DMS153 treated with DMSO at 0.1 percent for 48 hours (cell line): Measurements from ENCODE around the gene CA5B.
"Not testable (repeated sequence)": the region's sequence is repeated elsewhere in the genome, so short reads cannot be mapped to it uniquely, and the experiment has no call there.

Experiments used
- DNase-seq: peaks from one replicate; lab custom pipeline; 2025; ENCODE audit not compliant: unreplicated experiment; lab: John Stamatoyannopoulos, UW

The CA5B gene

DNA sequence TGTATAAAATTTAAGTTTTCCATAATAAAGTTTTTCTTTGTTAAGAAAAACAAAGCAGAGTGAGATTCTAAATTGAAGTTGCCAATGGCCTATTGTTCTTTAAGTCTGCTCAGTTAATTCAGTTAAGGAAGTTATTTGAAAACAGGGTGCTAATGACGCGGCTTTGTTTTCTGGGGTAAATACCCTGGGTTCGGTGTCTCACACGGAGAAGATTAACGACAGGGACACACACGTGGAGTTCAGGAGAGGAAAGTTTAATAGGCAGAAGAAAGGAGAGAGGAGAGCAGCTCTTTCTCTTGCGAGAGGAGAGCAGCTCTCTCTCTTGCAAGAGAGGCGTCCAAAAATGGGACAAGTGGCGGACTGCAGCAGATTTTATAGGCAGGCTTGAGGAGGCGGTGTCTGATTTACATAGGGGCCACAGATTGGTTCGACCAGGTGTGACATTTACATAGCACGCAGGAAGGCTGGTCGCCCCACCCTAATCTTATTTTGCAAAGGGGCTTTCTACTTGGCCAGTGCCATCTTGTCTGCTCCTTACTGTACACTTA, 9.6 kb downstream of the CA5B start:
- no peak for DNase-seq

GRCh38 chrX:15748841-15749240, 10.8 kb downstream of the CA5B start:
- no peak for DNase-seq

- no peak for DNase-seq
These were observed 11.9 kb downstream of the CA5B start for GRCh38 chrX:15749642-15750610.

- no peak for DNase-seq
These were observed 12.6 kb downstream of the CA5B start for GRCh38 chrX:15750611-15751154.

DNA sequence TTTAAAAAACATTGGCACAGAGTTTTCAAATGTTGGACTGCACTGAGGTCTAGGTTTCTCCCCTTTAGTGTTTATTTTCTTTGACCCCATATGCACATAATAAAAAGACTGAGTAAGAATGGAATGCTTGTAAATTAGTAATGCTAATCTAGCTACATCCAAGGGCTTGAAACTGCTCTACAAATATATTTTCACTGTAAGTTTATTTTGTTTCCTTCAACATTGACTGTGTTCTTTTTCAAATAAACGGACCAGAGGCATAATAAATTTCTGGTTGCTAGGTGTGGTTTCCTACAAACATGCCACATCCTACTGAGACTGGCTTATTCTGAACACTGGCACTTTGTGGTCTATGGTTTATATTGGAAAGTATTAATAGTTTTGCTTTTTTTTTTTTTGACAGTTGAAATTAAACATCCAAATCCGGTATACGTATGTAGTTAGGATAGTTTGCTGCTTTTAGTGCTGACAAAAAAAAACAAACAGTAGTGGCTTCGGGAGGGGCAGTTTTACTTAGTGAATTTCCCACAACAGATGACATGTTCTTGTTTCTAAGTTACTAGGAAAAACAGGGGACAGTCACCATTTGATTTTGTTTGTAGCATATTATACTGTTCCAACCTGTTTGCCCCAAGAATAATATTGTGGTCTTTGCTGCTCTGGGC, 13.2 kb downstream of the CA5B start:
- DNase-seq = no peak

GRCh38 chrX:15755091-15755490, 17.0 kb downstream of the CA5B start:
- DNase-seq = no peak

- no peak for DNase-seq
These were observed 20.1 kb downstream of the CA5B start for GRCh38 chrX:15758140-15758539.

DNA sequence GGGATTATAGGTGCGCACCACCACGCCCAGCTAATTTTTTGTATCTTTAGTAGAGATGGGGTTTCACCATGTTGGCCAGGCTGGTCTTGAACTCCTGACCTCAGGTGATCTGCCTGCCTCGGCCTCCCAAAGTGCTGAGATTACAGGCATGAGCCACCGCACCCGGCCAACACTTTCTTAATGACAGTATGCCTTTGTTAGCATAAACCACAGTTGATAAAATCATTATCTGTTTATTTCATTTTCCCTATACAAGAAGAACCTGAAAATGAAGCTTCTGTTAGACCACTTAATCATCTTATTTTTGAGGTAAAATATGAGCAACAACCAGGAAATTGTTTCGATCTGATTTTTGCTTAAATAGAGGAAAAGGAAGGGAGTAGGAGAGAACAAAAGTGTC, 21.8 kb downstream of the CA5B start:
- DNase-seq = not testable (repeated sequence)

DNA sequence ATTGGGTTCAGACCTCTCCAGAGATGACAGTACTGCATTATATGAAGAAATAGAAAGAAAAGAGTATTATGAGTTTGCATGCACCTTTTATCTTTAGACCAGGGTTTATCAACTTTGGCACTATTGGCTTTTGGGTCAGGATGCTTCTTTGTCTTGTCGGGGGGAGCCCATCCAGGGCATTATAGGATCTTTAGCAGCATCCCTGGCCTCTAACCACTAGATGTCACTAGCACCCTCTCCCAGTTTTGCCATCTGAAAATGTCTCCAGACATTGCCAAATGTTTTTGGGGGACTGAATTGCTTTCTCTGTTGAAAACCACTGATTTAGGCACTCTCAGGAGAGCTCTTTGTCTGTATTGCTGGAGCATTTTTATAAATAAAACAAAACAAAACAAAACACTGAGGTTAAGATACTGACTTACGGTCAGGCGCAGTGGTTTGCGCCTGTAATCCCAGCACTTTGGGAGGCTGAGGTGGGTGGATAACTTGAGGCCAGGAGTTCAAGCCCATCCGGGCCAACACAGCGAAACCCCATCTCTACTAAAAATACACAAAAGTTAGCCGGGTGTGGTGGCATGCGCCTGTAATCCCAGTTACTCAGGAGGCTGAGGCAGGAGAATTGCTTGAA, 23.6 kb downstream of the CA5B start:
- no peak for DNase-seq

DNA sequence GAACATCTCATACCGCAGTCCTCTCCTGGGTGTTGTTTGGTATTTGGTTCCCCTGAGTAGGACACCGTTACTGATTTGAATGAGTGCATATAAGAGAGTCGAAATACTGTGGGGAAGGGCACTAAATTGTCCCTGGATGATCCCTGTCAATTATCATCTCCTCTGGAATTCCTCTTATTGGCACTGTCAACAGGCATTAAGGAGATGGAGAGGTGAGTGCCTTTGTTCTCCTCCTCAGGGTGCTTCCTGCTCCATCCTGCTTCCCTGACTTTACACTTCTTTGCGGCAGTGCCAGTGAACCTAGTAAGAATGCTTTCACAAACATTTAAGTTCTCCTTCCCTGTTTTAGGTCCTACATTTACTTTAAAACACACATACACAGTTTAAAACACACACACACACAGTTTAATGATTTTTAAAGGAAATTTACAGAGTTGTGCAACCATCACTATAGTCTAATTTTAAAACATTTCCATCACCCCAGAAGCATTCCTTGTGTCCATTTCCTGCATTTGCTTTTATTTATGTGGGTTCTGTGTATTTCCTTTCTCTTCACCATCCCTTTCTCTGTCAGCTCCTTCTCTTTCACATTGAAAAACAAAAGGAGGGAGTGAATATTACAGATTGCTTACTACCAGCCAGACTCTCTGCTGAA, 31.4 kb downstream of the CA5B start:
- DNase-seq = no peak

GRCh38 chrX:15781961-15782699, 44.1 kb downstream of the CA5B start:
- no peak for DNase-seq

DNA sequence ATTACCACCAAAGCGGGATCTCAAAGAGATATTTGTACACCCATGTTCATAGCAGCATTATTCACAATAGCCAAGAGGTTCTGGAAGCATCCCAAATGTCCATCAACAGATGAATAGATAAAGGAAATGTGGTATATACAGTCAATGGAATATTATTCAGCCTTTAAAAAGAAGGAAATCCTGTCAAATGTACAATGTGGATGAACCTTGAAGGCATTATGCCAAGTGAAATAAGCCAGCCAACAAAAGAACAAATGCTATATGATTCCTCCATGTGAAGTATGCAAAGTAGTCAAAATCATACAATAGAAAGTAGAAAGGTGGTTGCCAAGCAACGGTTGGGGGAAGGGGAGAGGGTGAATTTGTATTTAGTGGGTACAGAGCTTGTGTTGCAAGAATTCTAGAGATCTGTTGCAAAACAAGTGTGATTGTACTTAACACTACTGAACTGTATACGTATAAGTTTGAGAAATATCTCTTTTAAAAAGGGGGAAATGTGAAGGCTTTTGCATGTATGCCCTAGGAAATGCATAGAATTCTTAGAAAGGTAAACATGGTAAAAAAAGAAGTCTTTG, 47.2 kb downstream of the CA5B start:
- DNase-seq = no peak

GRCh38 chrX:15786915-15787314, 48.8 kb downstream of the CA5B start:
- DNase-seq = peak; percentile 25

GRCh38 chrX:15789979-15790768, 52.1 kb downstream of the CA5B start, which contains the start of gene ZRSR2:
ZRSR2 (plus strand) TSS chrX:15790484; CDS start chrX:15790496, 12 bp downstream.
- DNase-seq = peak; percentile 31

GRCh38 chrX:15790769-15791290, 52.8 kb downstream of the CA5B start:
- DNase-seq = no peak

- DNase-seq = no peak
These were observed 59.6 kb downstream of the CA5B start for GRCh38 chrX:15797707-15798106.

DNA sequence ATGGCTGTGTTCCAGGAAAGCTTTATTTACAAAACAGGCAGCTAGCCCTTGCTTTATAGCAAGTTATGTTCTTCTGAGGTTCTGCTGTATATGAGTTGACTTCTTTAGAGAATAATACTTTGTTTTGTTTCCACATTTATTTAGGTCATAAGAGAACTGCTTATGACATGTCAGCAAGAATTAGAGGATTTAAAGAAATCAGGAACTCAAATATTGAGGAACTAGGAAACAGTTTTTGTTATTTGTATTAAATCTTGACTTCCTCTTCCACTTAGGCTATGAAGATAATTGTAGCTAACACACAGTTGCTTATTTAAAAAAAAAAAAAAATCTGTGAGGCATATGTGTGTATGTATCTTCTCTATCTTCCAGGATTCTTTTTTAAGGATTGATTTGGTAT, 66.5 kb downstream of the CA5B start:
- no peak for DNase-seq

GRCh38 chrX:15808254-15808653, 70.2 kb downstream of the CA5B start:
- DNase-seq = no peak
